Measurements from ENCODE around the gene DUSP16. TPM values are rescaled to one million over a fixed set of nuclear protein-coding genes. Genes with fewer than 3 reads are reported as not detected.
A peak's percentile ranks its signal among the peaks of the same experiment; 100 is the strongest.

The DUSP16 gene
- total RNA-seq, 1 donor from 2014 or later = 46.2 TPM

GRCh38 chr12:12446786-12447185 lies 115.9 kb downstream of the DUSP16 start:
- DNase-seq (ENCODE audit: low spot score) (no peak), ATAC-seq (no peak)

- DNase-seq (ENCODE audit: low spot score) (no peak), ATAC-seq (no peak)
Observed at GRCh38 chr12:12445882-12446181, 116.8 kb downstream of the DUSP16 start.

- DNase-seq (ENCODE audit: low spot score) = no peak
- no peak for ATAC-seq
Observed at GRCh38 chr12:12445165-12445881, 117.3 kb downstream of the DUSP16 start.

GRCh38 chr12:12443431-12443878 lies 119.2 kb downstream of the DUSP16 start:
- DNase-seq (ENCODE audit: low spot score) (peak; percentile 81), ATAC-seq (peak; percentile 71)

GRCh38 chr12:12442548-12443071 lies 120.1 kb downstream of the DUSP16 start:
- ATAC-seq (peak; percentile 2), DNase-seq (ENCODE audit: low spot score) (no peak)

- ATAC-seq (no peak), DNase-seq (ENCODE audit: low spot score) (no peak)
Observed at GRCh38 chr12:12441843-12442461, 120.7 kb downstream of the DUSP16 start.

GRCh38 chr12:12441429-12441807 lies 121.2 kb downstream of the DUSP16 start:
- DNase-seq (ENCODE audit: low spot score) (no peak), ATAC-seq (no peak)

- peak; percentile 65 for ATAC-seq
Observed at GRCh38 chr12:12440784-12441428, 121.8 kb downstream of the DUSP16 start.

GRCh38 chr12:12439636-12440035 lies 123.0 kb downstream of the DUSP16 start:
- peak; percentile 71 for ATAC-seq
- peak; percentile 78 for DNase-seq (ENCODE audit: low spot score)

More at GRCh38 chr12:12440784-12441428, 121.8 kb downstream of the DUSP16 start:
- DNase-seq (ENCODE audit: low spot score) = peak; percentile 65

- no peak for DNase-seq (ENCODE audit: low spot score)
- no peak for ATAC-seq
Observed at GRCh38 chr12:12436831-12437345, 125.8 kb downstream of the DUSP16 start.

- ATAC-seq = peak; percentile 22
- no peak for DNase-seq (ENCODE audit: low spot score)
Observed at GRCh38 chr12:12433203-12433731, 129.4 kb downstream of the DUSP16 start.

GRCh38 chr12:12432364-12432763 lies 130.3 kb downstream of the DUSP16 start:
- peak; percentile 47 for ATAC-seq
- no peak for DNase-seq (ENCODE audit: low spot score)

- no peak for ATAC-seq
- DNase-seq (ENCODE audit: low spot score) = no peak
Observed at GRCh38 chr12:12428961-12429657, 133.6 kb downstream of the DUSP16 start.

GRCh38 chr12:12428047-12428446 lies 134.6 kb downstream of the DUSP16 start:
- ATAC-seq = no peak
- no peak for DNase-seq (ENCODE audit: low spot score)

- ATAC-seq = no peak
- DNase-seq (ENCODE audit: low spot score) = no peak
Observed at GRCh38 chr12:12427568-12427967, 135.1 kb downstream of the DUSP16 start.

- DNase-seq (ENCODE audit: low spot score) (no peak), ATAC-seq (no peak)
Observed at GRCh38 chr12:12425616-12426015, 137.0 kb downstream of the DUSP16 start.

GRCh38 chr12:12425001-12425400 lies 137.7 kb downstream of the DUSP16 start:
- DNase-seq (ENCODE audit: low spot score) (no peak), ATAC-seq (no peak)
